MCF 10A (cell line): ENCODE data around the gene CYP4F3. TPM values are rescaled to one million over a fixed set of nuclear protein-coding genes. Genes with fewer than 3 reads are reported as not detected.

Experiments used
- BruUV-seq: library from RNA; stranded (reverse); fragments of 400-500 nt; replicated peaks from 2 replicates; lab custom pipeline; 2021; lab: Mats Ljungman, UMichigan
- CTCF ChIA-PET: fragments of 300-600 bp; sonication (Branson Sonifier 250); formaldehyde crosslinking; extraction: SDS; loops from one replicate; lab custom pipeline; 2021; ENCODE audit warnings: antibody characterized with exemption, inconsistent platforms; lab: Yijun Ruan, JAX
- POLR2A ChIA-PET: fragments of 300-600, 350-650 bp; sonication (Branson Sonifier 250); formaldehyde crosslinking; extraction: SDS; loops from one replicate; lab custom pipeline; 2020; ENCODE audit warnings: antibody characterized with exemption, inconsistent platforms; lab: Yijun Ruan, JAX
- DNase-seq: peaks from one replicate; pipeline ENCODE4 v3.0.0-alpha.2; 2018; ENCODE audit not compliant: unreplicated experiment
- H3K27ac Mint-ChIP-seq: one replicate; pipeline ENCODE4 v1.8.0; 2022; ENCODE audit warnings: mild to moderate bottlenecking, low read depth, mixed read lengths; ENCODE audit not compliant: unreplicated experiment
- H3K27me3 Mint-ChIP-seq: one replicate; pipeline ENCODE4 v1.8.0; 2022; ENCODE audit warnings: mixed read lengths; ENCODE audit not compliant: insufficient read depth, unreplicated experiment
- H3K36me3 Mint-ChIP-seq: one replicate; pipeline ENCODE4 v1.8.0; 2022; ENCODE audit warnings: mild to moderate bottlenecking, moderate library complexity, mixed read lengths; ENCODE audit not compliant: insufficient read depth, unreplicated experiment
- H3K4me1 Mint-ChIP-seq: one replicate; pipeline ENCODE4 v1.8.0; 2022; ENCODE audit warnings: mixed read lengths; ENCODE audit not compliant: insufficient read depth, unreplicated experiment
- H3K4me3 Mint-ChIP-seq: one replicate; pipeline ENCODE4 v1.8.0; 2022; ENCODE audit warnings: mild to moderate bottlenecking, moderate library complexity, mixed read lengths; ENCODE audit not compliant: unreplicated experiment
- H3K9me3 Mint-ChIP-seq: one replicate; pipeline ENCODE4 v1.8.0; 2022; ENCODE audit warnings: mixed read lengths; ENCODE audit not compliant: unreplicated experiment
- CTCF ChIP-seq: fragments of 200-600 bp; IDR thresholded peaks from one replicate; pipeline ENCODE4 v1.8.0; 2022; ENCODE audit warnings: antibody characterized with exemption, mild to moderate bottlenecking; ENCODE audit not compliant: unreplicated experiment
- intact Hi-C: fragments of 100-400 bp; cut with micrococcal nuclease; formaldehyde crosslinking; loops from 2 replicates; pipeline ENCODE4 v1.14.1; 2022
- total RNA-seq: library from RNA; stranded (reverse); gene quantifications from 2 replicates; pipeline ENCODE4 v1.2.3, GENCODE V29; 2022

CYP4F3 gene
- total RNA-seq, 1 experiment from 2014 or later: 0.75 TPM

- H3K27me3 Mint-ChIP-seq: no peaks in the 10 kb centered on the region
- BruUV-seq: no TSS peak
- H3K4me3 Mint-ChIP-seq: no peak overlapping the region
- H3K27ac Mint-ChIP-seq: no peak overlapping the region
- TF ChIP-seq CTCF: no peak
- DNase-seq: peak; percentile 5
- no peaks in the 10 kb centered on the region for H3K4me1 Mint-ChIP-seq
- ChIA-PET POLR2A (no interaction called here), CTCF (interaction anchor here (0.6 kb wide), 1 partner anchor 482 kb away, joined by 3 read pairs; no protein-coding TSS in a partner anchor)
- no peaks in the 10 kb centered on the region for H3K36me3 Mint-ChIP-seq
- intact Hi-C loops: no loop called here
- peaks cover 14% of the 10 kb centered on the region for H3K9me3 Mint-ChIP-seq
These were observed 61.2 kb downstream of the CYP4F3 start for GRCh38 chr19:15701757-15702533.

- no peaks in the 10 kb centered on the region for H3K4me1 Mint-ChIP-seq
- H3K4me3 Mint-ChIP-seq: no peak overlapping the region
- ChIA-PET POLR2A (interaction anchor here (0.7 kb wide), 1 partner anchor 24 kb away, joined by 3 read pairs; no protein-coding TSS in a partner anchor), CTCF (interaction anchor here (0.6 kb wide), 1 partner anchor 482 kb away, joined by 3 read pairs; no protein-coding TSS in a partner anchor)
- H3K36me3 Mint-ChIP-seq: no peaks in the 10 kb centered on the region
- peaks cover 10% of the 10 kb centered on the region for H3K9me3 Mint-ChIP-seq
- no TSS peak for BruUV-seq
- DNase-seq: peak; percentile 65
- H3K27ac Mint-ChIP-seq: no peak overlapping the region
- no peaks in the 10 kb centered on the region for H3K27me3 Mint-ChIP-seq
- intact Hi-C loops: no loop called here
- no peak for TF ChIP-seq CTCF
These were observed 61.8 kb downstream of the CYP4F3 start for GRCh38 chr19:15702534-15702930.

Other genes starting within 250 kb of the CYP4F3 start
- gene AKAP8L, start 221.9 kb upstream of the CYP4F3 start, total RNA-seq: 84.7 and 89.0 TPM in 2 replicates
- 46.4 and 46.5 TPM in 2 replicates for gene WIZ, start 190.9 kb upstream of the CYP4F3 start, total RNA-seq
- not detected in 2 replicates for gene RASAL3, start 176.4 kb upstream of the CYP4F3 start, total RNA-seq
- gene PGLYRP2, start 161.4 kb upstream of the CYP4F3 start, total RNA-seq: not detected in 2 replicates
- not detected in 2 replicates for gene CYP4F22, start 132.4 kb upstream of the CYP4F3 start, total RNA-seq
- gene CYP4F8, start 25.7 kb upstream of the CYP4F3 start, total RNA-seq: not detected in 2 replicates
- 0.42 and 0.56 TPM in 2 replicates for gene CYP4F12, start 32.2 kb downstream of the CYP4F3 start, total RNA-seq
- not detected in 2 replicates for gene OR10H2, start 87.1 kb downstream of the CYP4F3 start, total RNA-seq
- not detected in 2 replicates for gene OR10H3, start 97.1 kb downstream of the CYP4F3 start, total RNA-seq
- gene OR10H5, start 146.8 kb downstream of the CYP4F3 start, total RNA-seq: not detected in 2 replicates
- not detected in 2 replicates for gene OR10H1, start 174.8 kb downstream of the CYP4F3 start, total RNA-seq